ENCODE results near the gene CBX6.

GRCh38 chr22:38858492-38858891, 13.5 kb downstream of the CBX6 start:
- TF ChIP-seq, protein P1, sequence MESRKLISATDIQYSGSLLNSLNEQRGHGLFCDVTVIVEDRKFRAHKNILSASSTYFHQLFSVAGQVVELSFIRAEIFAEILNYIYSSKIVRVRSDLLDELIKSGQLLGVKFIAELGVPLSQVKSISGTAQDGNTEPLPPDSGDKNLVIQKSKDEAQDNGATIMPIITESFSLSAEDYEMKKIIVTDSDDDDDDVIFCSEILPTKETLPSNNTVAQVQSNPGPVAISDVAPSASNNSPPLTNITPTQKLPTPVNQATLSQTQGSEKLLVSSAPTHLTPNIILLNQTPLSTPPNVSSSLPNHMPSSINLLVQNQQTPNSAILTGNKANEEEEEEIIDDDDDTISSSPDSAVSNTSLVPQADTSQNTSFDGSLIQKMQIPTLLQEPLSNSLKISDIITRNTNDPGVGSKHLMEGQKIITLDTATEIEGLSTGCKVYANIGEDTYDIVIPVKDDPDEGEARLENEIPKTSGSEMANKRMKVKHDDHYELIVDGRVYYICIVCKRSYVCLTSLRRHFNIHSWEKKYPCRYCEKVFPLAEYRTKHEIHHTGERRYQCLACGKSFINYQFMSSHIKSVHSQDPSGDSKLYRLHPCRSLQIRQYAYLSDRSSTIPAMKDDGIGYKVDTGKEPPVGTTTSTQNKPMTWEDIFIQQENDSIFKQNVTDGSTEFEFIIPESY (IDR thresholded peaks at IDR 0.05): no peak
- TF ChIP-seq CTCF (IDR thresholded peaks at IDR 0.05 in 2 of 3, conservative IDR thresholded peaks at IDR 0.05 in 1 of 3; ENCODE audit: control insufficient read depth in 2 of 3, extremely low read depth in 1 of 3, insufficient read depth in 1 of 3, low read depth in 3 of 3, low read length in 3 of 3) (no peak), CEBPB (IDR thresholded peaks at IDR 0.05; ENCODE audit: borderline replicate concordance in 1 of 2, low read depth in 2 of 2, low read length in 2 of 2) (no peak), JUNB (IDR thresholded peaks at IDR 0.05) (no peak), MAX (IDR thresholded peaks at IDR 0.05; ENCODE audit: low read depth, low read length) (no peak), SIX5 (IDR thresholded peaks at IDR 0.05; ENCODE audit: low read depth, low read length, severe bottlenecking) (no peak), HDGF (IDR thresholded peaks at IDR 0.05) (no peak), SPI1 (IDR thresholded peaks at IDR 0.05; ENCODE audit: borderline replicate concordance, insufficient read depth, low read depth, low read length) (no peak)
- TF ChIP-seq, protein P2, sequence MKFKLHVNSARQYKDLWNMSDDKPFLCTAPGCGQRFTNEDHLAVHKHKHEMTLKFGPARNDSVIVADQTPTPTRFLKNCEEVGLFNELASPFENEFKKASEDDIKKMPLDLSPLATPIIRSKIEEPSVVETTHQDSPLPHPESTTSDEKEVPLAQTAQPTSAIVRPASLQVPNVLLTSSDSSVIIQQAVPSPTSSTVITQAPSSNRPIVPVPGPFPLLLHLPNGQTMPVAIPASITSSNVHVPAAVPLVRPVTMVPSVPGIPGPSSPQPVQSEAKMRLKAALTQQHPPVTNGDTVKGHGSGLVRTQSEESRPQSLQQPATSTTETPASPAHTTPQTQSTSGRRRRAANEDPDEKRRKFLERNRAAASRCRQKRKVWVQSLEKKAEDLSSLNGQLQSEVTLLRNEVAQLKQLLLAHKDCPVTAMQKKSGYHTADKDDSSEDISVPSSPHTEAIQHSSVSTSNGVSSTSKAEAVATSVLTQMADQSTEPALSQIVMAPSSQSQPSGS (IDR thresholded peaks at IDR 0.05; ENCODE audit: low read length): no peak
